Right ventricle myocardium inferior (tissue), 1 donor: Measurements from ENCODE around the gene TMPRSS7. TPM values are rescaled to one million over a fixed set of nuclear protein-coding genes. Genes with fewer than 3 reads are reported as not detected.

ENCODE experiments used
- ATAC-seq: fragments of 200-7000 bp; cut with Tn5 transposase; one replicate; pipeline ENCODE4 v1.9.1; 2020; ENCODE audit warnings: mild to moderate bottlenecking, moderate library complexity
- DNase-seq: peaks from one replicate; pipeline ENCODE4 v3.0.0; 2021; ENCODE audit errors: missing footprints
- intact Hi-C: fragments of 100-400 bp; cut with DNase I; formaldehyde crosslinking; loops from one replicate; pipeline ENCODE4 v1.11.0; 2022
- microRNA-seq: library from miRNA; unstranded; fragments of <30 nt; microRNA quantifications from one replicate; pipeline ENCODE4 v1.2.0, GENCODE V29; 2020
- total RNA-seq: library from RNA; stranded (reverse); fragmentation: NEBNext Ultra II Directional; extraction: Animal tissue kit (Norgen Biotek cat#: 25700); gene quantifications from one replicate; pipeline ENCODE4 v1.2.1, GENCODE V29; 2021
- donor health status: DM: no; HTN: yes; CAD: no; lungs with severe emphysema.

TMPRSS7 gene
- total RNA-seq, 1 donor from 2014 or later = not detected

GRCh38 chr3:112117841-112118571 lies 83.5 kb downstream of the TMPRSS7 start:
- DNase-seq = no peak
- intact Hi-C loops = no loop called here
- ATAC-seq = no peak

GRCh38 chr3:112119962-112120836 lies 85.7 kb downstream of the TMPRSS7 start:
- DNase-seq (no peak), ATAC-seq (no peak)
- intact Hi-C loops = no loop called here

- intact Hi-C loops = no loop called here
- no peak for ATAC-seq
- no peak for DNase-seq
Observed at GRCh38 chr3:112121577-112122547, 87.3 kb downstream of the TMPRSS7 start.

GRCh38 chr3:112122870-112123269 lies 88.3 kb downstream of the TMPRSS7 start:
- no peak for DNase-seq
- ATAC-seq = no peak
- intact Hi-C loops = no loop called here

GRCh38 chr3:112123548-112123947 lies 89.0 kb downstream of the TMPRSS7 start:
- intact Hi-C loops = no loop called here
- DNase-seq (no peak), ATAC-seq (no peak)

GRCh38 chr3:112124907-112125607 lies 90.5 kb downstream of the TMPRSS7 start:
- ATAC-seq (no peak), DNase-seq (no peak)
- intact Hi-C loops = no loop called here

- DNase-seq (no peak), ATAC-seq (no peak)
- intact Hi-C loops = no loop called here
Observed at GRCh38 chr3:112126511-112126911, 92.0 kb downstream of the TMPRSS7 start.

- intact Hi-C loops = no loop called here
- DNase-seq (no peak), ATAC-seq (no peak)
Observed at GRCh38 chr3:112127522-112128494, 93.3 kb downstream of the TMPRSS7 start.

- DNase-seq (no peak), ATAC-seq (no peak)
- intact Hi-C loops = no loop called here
Observed at GRCh38 chr3:112128843-112129727, 94.5 kb downstream of the TMPRSS7 start.

- no peak for DNase-seq
- ATAC-seq = no peak
- intact Hi-C loops = no loop called here
Observed at GRCh38 chr3:112129925-112130637, 95.5 kb downstream of the TMPRSS7 start.

- intact Hi-C loops = no loop called here
- DNase-seq = no peak
- no peak for ATAC-seq
Observed at GRCh38 chr3:112130638-112130993, 96.1 kb downstream of the TMPRSS7 start.

Small RNAs within 50 kb of the gene (microRNA-seq; reads per million reads assigned to microRNA genes)
- gene MIR567 = not detected

Other genes starting within 250 kb of the TMPRSS7 start
- gene PHLDB2, start 175.5 kb upstream of the TMPRSS7 start, total RNA-seq = 127 TPM
- 51.7 TPM for gene ABHD10, start 55.7 kb upstream of the TMPRSS7 start, total RNA-seq
- not detected for gene TAGLN3, start 35.8 kb upstream of the TMPRSS7 start, total RNA-seq
- gene C3orf52, start 51.7 kb downstream of the TMPRSS7 start, total RNA-seq = 1.8 TPM
- not detected for gene GCSAM, start 98.5 kb downstream of the TMPRSS7 start, total RNA-seq